Skeletal muscle tissue (tissue), 4 donors: ENCODE data around the gene CTNNA2. TPM values are rescaled to one million over a fixed set of nuclear protein-coding genes. Genes with fewer than 3 reads are reported as not detected.

Experiments used
- H3K27ac ChIP-seq: one replicate; pipeline ENCODE4 v1.7.0; 2013; ENCODE audit warnings: mild to moderate bottlenecking, low read depth, low read length, inconsistent platforms
- H3K27me3 ChIP-seq, 3 donors: one replicate each; pipeline ENCODE4 v1.7.0; 2013; ENCODE audit warnings: low read length in 3 of 3; ENCODE audit not compliant: control insufficient read depth in 3 of 3, insufficient read depth in 3 of 3
- H3K36me3 ChIP-seq, 3 donors: one replicate each; pipeline ENCODE4 v1.7.0; 2013; ENCODE audit warnings: low read length in 3 of 3; ENCODE audit not compliant: control insufficient read depth in 3 of 3, insufficient read depth in 3 of 3
- H3K4me1 ChIP-seq, 3 donors: one replicate each; pipeline ENCODE4 v1.7.0; 2013; ENCODE audit warnings: low read length in 3 of 3, mild to moderate bottlenecking in 3 of 3; ENCODE audit not compliant: control insufficient read depth in 3 of 3, insufficient read depth in 3 of 3
- H3K4me3 ChIP-seq, 3 donors: one replicate each; pipeline ENCODE4 v1.7.0; 2013; ENCODE audit warnings: low read length in 3 of 3
- H3K9ac ChIP-seq, 3 donors: one replicate each; pipeline ENCODE4 v1.7.0; 2013; ENCODE audit warnings: low read length in 3 of 3, mild to moderate bottlenecking in 3 of 3, moderate library complexity in 2 of 3, low read depth in 1 of 3
- H3K9me3 ChIP-seq, 3 donors: one replicate each; pipeline ENCODE4 v1.7.0; 2013; ENCODE audit warnings: low read length in 3 of 3; ENCODE audit not compliant: control insufficient read depth in 3 of 3
- total RNA-seq: library from RNA; depleted of rRNA; stranded (reverse); fragments of >200 nt; gene quantifications from one replicate; pipeline ENCODE4 v1.2.3, GENCODE V29; 2014
- donor health status: Osteomylitis.

Gene CTNNA2
- total RNA-seq, 1 donor from 2014 or later: 1.0 TPM

DNA sequence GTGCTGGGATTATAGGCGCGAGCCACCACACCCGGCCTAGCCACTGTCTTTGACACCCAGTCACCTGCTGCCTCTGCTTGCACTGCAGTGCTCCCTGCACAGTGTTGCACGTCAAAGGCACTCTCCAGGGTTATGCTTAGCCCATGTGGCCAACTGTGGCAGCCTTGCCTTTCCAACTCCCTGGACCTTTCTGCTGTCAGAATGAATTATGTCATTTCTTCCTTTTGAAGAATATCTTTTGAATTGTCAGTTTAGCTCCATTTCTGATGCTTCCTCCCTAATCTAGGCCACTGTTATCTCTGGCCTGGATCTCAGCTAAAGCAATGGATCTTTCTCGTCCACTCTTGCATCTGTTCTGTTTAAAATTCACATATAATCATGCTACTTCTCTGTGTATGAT lies 821.0 kb downstream of the CTNNA2 start:
- no peak overlapping the region for H3K9ac ChIP-seq
- no peaks in the 10 kb centered on the region for H3K9me3 ChIP-seq
- no peaks in the 10 kb centered on the region for H3K27me3 ChIP-seq
- no peak overlapping the region for H3K4me3 ChIP-seq
- no peaks in the 10 kb centered on the region for H3K36me3 ChIP-seq
- no peaks in the 10 kb centered on the region for H3K4me1 ChIP-seq
- no peak overlapping the region for H3K27ac ChIP-seq

- Histone ChIP-seq H3K9me3 (no peaks in the 10 kb centered on the region), H3K4me1 (no peaks in the 10 kb centered on the region), H3K27me3 (no peaks in the 10 kb centered on the region), H3K9ac (no peak overlapping the region), H3K4me3 (no peak overlapping the region), H3K36me3 (no peaks in the 10 kb centered on the region), H3K27ac (no peak overlapping the region)
Observed at GRCh38 chr2:80335411-80335810, 822.6 kb downstream of the CTNNA2 start.

- no peaks in the 10 kb centered on the region for H3K9me3 ChIP-seq
- H3K27ac ChIP-seq: no peak overlapping the region
- H3K9ac ChIP-seq: no peak overlapping the region
- no peaks in the 10 kb centered on the region for H3K36me3 ChIP-seq
- no peaks in the 10 kb centered on the region for H3K4me1 ChIP-seq
- no peaks in the 10 kb centered on the region for H3K27me3 ChIP-seq
- no peak overlapping the region for H3K4me3 ChIP-seq
Observed at GRCh38 chr2:80338794-80339193, 825.9 kb downstream of the CTNNA2 start.

GRCh38 chr2:80340022-80340421 lies 827.2 kb downstream of the CTNNA2 start:
- Histone ChIP-seq H3K27me3 (no peaks in the 10 kb centered on the region), H3K4me1 (no peaks in the 10 kb centered on the region), H3K9me3 (no peaks in the 10 kb centered on the region), H3K4me3 (no peak overlapping the region), H3K9ac (no peak overlapping the region), H3K36me3 (no peaks in the 10 kb centered on the region), H3K27ac (no peak overlapping the region)

GRCh38 chr2:80348078-80348477 lies 835.2 kb downstream of the CTNNA2 start:
- no peak overlapping the region for H3K9ac ChIP-seq
- no peak overlapping the region for H3K27ac ChIP-seq
- H3K4me1 ChIP-seq: no peaks in the 10 kb centered on the region
- no peaks in the 10 kb centered on the region for H3K9me3 ChIP-seq
- H3K36me3 ChIP-seq: no peaks in the 10 kb centered on the region
- no peak overlapping the region for H3K4me3 ChIP-seq
- no peaks in the 10 kb centered on the region for H3K27me3 ChIP-seq

DNA sequence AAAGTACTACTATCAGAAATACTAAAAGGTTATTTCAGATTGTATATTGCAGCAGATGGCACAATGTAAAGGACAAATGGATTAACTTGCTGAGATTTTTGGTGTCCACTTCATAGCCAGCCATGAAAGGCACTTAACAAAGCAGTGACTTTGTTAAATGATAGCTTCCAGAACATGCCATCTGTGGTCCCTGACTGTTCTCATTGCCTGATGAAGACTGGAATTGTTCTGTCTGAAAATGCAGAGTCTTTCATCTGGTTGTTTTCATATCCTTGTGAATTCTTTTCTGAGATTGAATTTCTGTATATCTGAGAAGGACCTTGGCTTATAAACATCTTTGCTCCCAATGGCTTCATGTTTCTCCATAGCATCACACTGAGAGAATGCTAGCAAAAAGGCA lies 836.1 kb downstream of the CTNNA2 start:
- H3K4me1 ChIP-seq: no peaks in the 10 kb centered on the region
- H3K27ac ChIP-seq: no peak overlapping the region
- H3K27me3 ChIP-seq: no peaks in the 10 kb centered on the region
- no peak overlapping the region for H3K4me3 ChIP-seq
- H3K36me3 ChIP-seq: no peaks in the 10 kb centered on the region
- H3K9me3 ChIP-seq: no peaks in the 10 kb centered on the region
- no peak overlapping the region for H3K9ac ChIP-seq

GRCh38 chr2:80351231-80351630 lies 838.4 kb downstream of the CTNNA2 start:
- H3K36me3 ChIP-seq: no peaks in the 10 kb centered on the region
- no peaks in the 10 kb centered on the region for H3K9me3 ChIP-seq
- H3K27ac ChIP-seq: no peak overlapping the region
- H3K4me3 ChIP-seq: no peak overlapping the region
- no peaks in the 10 kb centered on the region for H3K27me3 ChIP-seq
- H3K4me1 ChIP-seq: no peaks in the 10 kb centered on the region
- H3K9ac ChIP-seq: no peak overlapping the region

DNA sequence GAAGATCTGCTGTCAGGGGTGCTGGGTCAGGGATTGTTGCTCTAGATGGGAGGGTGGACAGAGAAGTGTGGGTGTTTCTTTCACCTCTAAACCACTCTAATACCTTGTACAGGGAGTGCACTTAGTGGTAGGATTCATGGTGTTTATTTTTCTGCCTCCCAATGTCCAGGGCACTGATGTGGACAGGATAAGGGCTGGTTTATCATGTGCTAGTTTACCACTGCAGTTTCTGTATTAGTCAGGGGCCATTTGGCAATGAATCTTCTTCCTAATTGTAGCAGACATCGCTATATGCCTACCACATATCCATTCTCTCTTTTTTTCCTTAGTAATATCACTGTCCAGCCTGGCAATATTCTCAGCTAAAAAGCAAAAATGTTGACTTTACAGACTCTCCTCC lies 842.0 kb downstream of the CTNNA2 start:
- Histone ChIP-seq H3K36me3 (no peaks in the 10 kb centered on the region), H3K4me3 (no peak overlapping the region), H3K27ac (no peak overlapping the region), H3K9me3 (no peaks in the 10 kb centered on the region), H3K27me3 (no peaks in the 10 kb centered on the region), H3K4me1 (no peaks in the 10 kb centered on the region), H3K9ac (no peak overlapping the region)

DNA sequence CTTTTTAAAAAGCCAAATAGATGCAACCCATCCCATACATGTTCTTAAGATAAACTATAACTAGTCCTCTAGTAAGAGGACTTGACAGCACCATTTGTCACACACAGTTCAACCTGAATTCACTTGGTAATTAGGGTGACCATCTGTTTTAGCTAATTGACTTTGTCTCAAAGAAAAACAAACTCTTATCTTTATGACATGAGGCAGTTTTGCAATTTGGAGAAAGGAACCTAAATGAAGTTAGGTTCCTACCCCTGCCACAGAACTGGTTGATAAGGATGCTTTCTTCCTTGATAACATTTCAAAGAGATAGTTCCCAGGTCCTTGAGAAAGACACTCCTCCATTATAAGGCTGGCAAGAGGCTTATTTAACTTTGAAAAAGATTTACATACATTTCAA lies 849.1 kb downstream of the CTNNA2 start:
- Histone ChIP-seq H3K27ac (no peak overlapping the region), H3K9me3 (no peaks in the 10 kb centered on the region), H3K36me3 (no peaks in the 10 kb centered on the region), H3K4me1 (no peaks in the 10 kb centered on the region), H3K27me3 (no peaks in the 10 kb centered on the region), H3K9ac (no peak overlapping the region), H3K4me3 (no peak overlapping the region)

DNA sequence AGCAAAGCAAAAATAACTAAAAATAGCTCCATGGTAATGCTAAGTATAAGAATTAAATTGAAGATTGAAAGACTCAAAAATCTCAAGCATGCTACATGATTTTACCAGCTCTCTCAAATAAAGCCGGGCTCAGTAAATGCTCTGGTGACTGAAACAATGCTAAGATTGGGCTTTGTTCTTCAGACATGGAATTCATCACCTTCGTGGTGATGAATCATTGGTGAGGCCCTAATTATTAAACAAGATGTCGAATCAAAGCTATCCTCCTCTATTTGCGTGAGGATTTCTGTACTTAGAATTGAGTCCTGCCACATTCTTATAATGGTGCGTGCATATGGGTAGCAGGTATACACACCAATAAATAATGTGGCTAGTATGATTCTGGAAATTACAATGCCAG lies 850.5 kb downstream of the CTNNA2 start:
- Histone ChIP-seq H3K27ac (no peak overlapping the region), H3K4me1 (no peaks in the 10 kb centered on the region), H3K9me3 (no peaks in the 10 kb centered on the region), H3K27me3 (no peaks in the 10 kb centered on the region), H3K9ac (no peak overlapping the region), H3K4me3 (no peak overlapping the region), H3K36me3 (no peaks in the 10 kb centered on the region)

DNA sequence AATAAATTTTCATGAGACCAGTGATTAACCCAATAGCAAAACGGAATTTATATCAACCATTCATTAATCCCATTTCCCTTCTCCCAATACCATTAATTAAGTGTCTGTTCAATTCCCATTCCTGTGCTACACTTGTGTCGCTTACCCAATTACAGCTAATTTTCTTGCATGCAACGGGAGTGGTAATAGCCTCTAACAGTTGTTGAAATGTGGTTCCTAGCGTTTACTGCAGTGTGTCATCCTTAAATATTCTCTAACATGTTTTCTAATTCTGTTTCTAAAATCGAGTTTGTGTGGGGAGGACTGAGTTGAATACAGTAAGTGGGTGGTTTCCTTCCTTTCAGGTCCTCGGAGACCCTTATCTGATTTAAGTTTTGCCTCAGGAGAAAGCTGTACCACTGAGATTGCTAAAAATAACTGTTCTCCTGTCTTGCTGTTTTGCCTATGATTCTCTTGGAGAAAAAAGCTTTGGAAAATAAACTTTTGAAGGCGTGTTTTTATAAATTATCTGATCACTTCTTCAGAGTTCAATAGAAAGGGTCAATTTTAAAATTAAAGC lies 851.0 kb downstream of the CTNNA2 start:
- Histone ChIP-seq H3K36me3 (no peaks in the 10 kb centered on the region), H3K9me3 (no peaks in the 10 kb centered on the region), H3K27me3 (no peaks in the 10 kb centered on the region), H3K9ac (no peak overlapping the region), H3K4me3 (no peak overlapping the region), H3K27ac (no peak overlapping the region), H3K4me1 (no peaks in the 10 kb centered on the region)
